ENCODE measurements around the gene PDE9A. TPM values are rescaled to one million over a fixed set of nuclear protein-coding genes. Genes with fewer than 3 reads are reported as not detected.
"Not testable (repeated sequence)": the region's sequence is repeated elsewhere in the genome, so short reads cannot be mapped to it uniquely, and the experiment has no call there.

Gene PDE9A
- polyA plus RNA-seq, 1 experiment = 0.09 TPM

DNA sequence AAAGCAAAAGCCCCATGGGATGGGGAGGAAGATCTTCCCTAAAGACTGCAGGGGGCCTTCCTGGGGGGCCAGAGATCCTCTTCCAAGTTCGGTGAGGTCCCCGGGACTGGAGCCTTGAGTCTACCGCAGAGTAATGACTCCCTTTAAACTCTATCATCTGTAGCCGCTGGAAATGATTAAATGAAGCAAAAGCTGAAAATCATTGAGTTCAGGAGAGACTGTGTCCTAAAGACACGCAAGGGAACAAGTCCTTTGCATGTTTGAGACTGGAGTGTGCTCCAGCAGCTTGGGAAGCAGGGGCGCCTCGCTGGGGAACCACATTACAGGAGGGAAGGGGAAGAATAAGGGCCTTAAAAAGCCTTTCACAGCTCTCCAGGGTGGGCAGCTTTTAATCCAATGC lies 155.8 kb downstream of the PDE9A start:
- TF ChIP-seq, protein P1, sequence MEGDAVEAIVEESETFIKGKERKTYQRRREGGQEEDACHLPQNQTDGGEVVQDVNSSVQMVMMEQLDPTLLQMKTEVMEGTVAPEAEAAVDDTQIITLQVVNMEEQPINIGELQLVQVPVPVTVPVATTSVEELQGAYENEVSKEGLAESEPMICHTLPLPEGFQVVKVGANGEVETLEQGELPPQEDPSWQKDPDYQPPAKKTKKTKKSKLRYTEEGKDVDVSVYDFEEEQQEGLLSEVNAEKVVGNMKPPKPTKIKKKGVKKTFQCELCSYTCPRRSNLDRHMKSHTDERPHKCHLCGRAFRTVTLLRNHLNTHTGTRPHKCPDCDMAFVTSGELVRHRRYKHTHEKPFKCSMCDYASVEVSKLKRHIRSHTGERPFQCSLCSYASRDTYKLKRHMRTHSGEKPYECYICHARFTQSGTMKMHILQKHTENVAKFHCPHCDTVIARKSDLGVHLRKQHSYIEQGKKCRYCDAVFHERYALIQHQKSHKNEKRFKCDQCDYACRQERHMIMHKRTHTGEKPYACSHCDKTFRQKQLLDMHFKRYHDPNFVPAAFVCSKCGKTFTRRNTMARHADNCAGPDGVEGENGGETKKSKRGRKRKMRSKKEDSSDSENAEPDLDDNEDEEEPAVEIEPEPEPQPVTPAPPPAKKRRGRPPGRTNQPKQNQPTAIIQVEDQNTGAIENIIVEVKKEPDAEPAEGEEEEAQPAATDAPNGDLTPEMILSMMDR (IDR thresholded peaks at IDR 0.05; ENCODE audit: insufficient read depth, low read depth, low read length) = no peak
- POLR2A ChIA-PET = no interaction called here
- Histone ChIP-seq H3K36me3 (ENCODE audit: control insufficient read depth, insufficient read depth, low read length) (no peaks in the 10 kb centered on the region), H3K4me3 (ENCODE audit: low read depth, low read length) (no peak overlapping the region), H3K27me3 (ENCODE audit: control insufficient read depth, insufficient read depth, low read length) (peaks cover 1% of the 10 kb centered on the region; the same call in 1 of the 2 replicates)
- CTCF ChIA-PET = no interaction called here
- no peak for DNase-seq (ENCODE audit: low read depth)

DNA sequence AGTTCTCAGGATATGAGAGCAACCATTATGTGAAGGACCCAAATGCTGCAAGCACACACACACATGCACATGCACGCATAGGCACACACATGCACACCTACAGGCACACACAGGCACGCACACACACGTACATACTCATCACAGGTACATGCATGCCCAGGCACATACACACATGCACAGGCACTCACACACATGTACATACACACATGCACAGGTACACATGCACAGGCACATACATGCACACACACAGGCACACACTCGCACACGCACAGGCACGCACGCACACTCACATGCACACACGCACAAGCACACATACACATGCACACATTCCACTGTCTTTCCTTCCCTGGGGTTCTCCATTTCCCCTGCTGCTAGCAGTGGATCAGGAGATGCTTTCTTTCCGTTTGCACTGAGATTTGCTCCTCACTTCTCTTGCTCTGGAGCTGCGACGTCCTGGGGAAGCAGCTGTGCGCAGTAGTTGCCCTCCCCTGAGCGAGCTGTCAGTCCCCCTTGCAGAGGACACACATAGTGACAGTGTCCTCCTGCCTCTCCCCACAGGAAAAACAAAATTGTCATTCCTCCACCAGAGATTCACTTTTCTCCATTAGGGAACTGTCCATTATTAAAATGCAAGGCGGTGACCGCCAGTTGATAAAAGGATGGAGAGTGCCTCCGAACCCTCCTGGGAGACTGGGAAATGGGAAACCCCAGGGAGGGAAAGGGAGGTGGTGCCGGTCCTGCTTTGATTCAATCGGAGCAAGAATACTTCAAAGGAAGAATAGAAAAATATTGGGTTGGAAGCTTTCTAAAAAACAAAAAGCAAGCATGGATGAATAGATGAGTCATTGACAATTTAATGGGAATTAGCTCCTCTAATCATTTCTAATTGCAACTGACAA lies 156.4 kb downstream of the PDE9A start:
- Histone ChIP-seq H3K27me3 (ENCODE audit: control insufficient read depth, insufficient read depth, low read length) (peaks cover 1% of the 10 kb centered on the region; the same call in 1 of the 2 replicates), H3K4me3 (ENCODE audit: low read depth, low read length) (no peak overlapping the region), H3K36me3 (ENCODE audit: control insufficient read depth, insufficient read depth, low read length) (no peaks in the 10 kb centered on the region)
- ChIA-PET CTCF (no interaction called here), POLR2A (no interaction called here)
- TF ChIP-seq, protein P1 (IDR thresholded peaks at IDR 0.05; ENCODE audit: insufficient read depth, low read depth, low read length) = no peak
- no peak for DNase-seq (ENCODE audit: low read depth)

DNA sequence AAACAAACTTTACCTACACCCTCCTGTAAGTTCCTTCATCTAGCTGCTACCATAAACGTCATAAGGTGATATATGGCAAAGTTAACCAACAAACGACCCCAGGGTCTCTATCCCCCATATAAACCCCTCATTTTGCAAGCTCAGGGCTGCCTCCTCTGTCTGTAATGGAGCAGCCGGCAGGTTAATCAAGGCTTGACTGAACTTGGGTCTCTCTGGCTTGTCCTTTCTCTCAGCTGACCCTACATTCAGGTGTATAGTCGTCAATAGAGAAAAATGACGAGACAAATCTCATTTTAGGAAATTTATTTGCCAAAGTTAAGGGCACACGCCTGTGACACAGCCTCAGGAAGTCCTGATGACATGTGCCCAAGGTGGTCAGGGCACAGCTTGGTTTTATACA lies 158.5 kb downstream of the PDE9A start:
- Histone ChIP-seq H3K36me3 (ENCODE audit: control insufficient read depth, insufficient read depth, low read length) (no peaks in the 10 kb centered on the region), H3K27me3 (ENCODE audit: control insufficient read depth, insufficient read depth, low read length) (no peaks in the 10 kb centered on the region), H3K4me3 (ENCODE audit: low read depth, low read length) (no peak overlapping the region)
- no peak for DNase-seq (ENCODE audit: low read depth)
- CTCF ChIA-PET = interaction anchor here (1.5 kb wide), 1 partner anchor 219 kb away, joined by 5 read pairs; no protein-coding TSS in a partner anchor
- POLR2A ChIA-PET = no interaction called here
- TF ChIP-seq, protein P1 (IDR thresholded peaks at IDR 0.05; ENCODE audit: insufficient read depth, low read depth, low read length) = no peak

DNA sequence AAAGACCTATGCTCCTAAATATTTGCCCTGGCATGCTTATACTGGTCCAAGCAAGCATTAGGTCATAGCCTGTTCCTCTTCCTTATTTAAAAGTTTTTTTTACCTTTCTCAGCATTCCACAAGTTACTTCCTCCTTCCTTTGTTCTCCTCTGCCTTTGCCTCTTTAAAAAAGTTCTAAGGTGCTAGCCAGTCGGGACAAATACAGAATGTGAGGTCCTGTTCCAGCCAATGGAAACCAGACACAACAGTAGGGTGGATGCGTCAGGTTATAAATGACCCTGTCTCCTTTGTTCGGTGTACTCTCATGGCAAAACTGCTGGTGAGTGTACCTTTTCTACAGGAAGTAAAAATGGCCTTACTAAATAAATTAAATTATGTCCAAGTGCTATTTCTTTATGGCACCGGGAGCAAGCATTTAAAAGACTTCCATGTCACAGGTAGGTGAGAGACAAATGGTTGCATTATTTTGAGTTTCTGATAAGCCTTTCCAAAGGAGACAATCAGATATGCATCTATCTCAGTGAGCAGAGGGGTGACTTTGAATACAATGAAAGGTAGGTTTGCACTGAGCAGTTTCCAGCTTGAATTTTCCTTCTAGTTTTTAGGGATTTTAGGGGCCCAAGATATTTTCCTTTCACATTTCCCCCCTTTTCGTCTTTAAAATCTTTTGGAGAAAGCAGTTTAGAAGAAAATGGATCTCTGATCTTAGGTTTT lies 159.3 kb downstream of the PDE9A start:
- H3K36me3 ChIP-seq (ENCODE audit: control insufficient read depth, insufficient read depth, low read length); H3K4me3 ChIP-seq (ENCODE audit: low read depth, low read length); H3K27me3 ChIP-seq (ENCODE audit: control insufficient read depth, insufficient read depth, low read length); DNase-seq (ENCODE audit: low read depth); POLR2A ChIA-PET: not testable (repeated sequence)
- CTCF ChIA-PET = interaction anchor here (0.6 to 1.5 kb wide), 2 partner anchors 220 to 667 kb away, joined by 3 to 5 read pairs; no protein-coding TSS in a partner anchor

DNA sequence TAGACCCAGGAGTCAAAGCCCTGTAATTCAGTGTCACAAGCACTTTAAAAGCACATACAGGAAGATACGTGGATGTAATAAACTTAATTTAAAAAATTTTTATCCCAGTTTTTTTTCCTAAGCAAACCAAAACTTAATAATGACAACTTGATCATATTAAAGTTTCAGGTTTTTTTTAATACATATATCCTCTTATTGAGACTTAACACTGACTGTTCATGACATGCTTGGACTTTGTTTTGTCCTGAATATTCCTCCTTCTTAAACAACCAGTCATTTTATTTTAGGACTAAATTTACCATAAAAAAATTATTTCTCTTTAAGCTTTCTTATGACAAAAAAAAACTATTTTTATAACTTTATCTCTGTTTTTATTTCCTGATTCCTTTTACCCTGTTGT lies 161.8 kb downstream of the PDE9A start:
- H3K27me3 ChIP-seq (ENCODE audit: control insufficient read depth, insufficient read depth, low read length) = no peaks in the 10 kb centered on the region
- ChIA-PET POLR2A (no interaction called here), CTCF (interaction anchor here (1.6 kb wide), 1 partner anchor 222 kb away, joined by 6 read pairs; no protein-coding TSS in a partner anchor)
- H3K36me3 ChIP-seq (ENCODE audit: control insufficient read depth, insufficient read depth, low read length) = no peaks in the 10 kb centered on the region
- no peak overlapping the region for H3K4me3 ChIP-seq (ENCODE audit: low read depth, low read length)
- no peak for DNase-seq (ENCODE audit: low read depth)
- TF ChIP-seq, protein P1 (IDR thresholded peaks at IDR 0.05; ENCODE audit: insufficient read depth, low read depth, low read length) = no peak
